ENCODE results near the gene TFAP2A.

TFAP2A gene

GRCh38 chr6:10425975-10426780, 11.3 kb upstream of the TFAP2A start:
- DNase-seq (ENCODE audit: low read depth) = no peak

- DNase-seq (ENCODE audit: low read depth) = no peak
These were observed 10.5 kb upstream of the TFAP2A start for GRCh38 chr6:10425176-10425974.

- no peak for DNase-seq (ENCODE audit: low read depth)
These were observed 9.2 kb upstream of the TFAP2A start for GRCh38 chr6:10424040-10424439.

- DNase-seq (ENCODE audit: low read depth) = no peak
These were observed 7.8 kb upstream of the TFAP2A start for GRCh38 chr6:10422737-10423034.

GRCh38 chr6:10421921-10422736, 7.3 kb upstream of the TFAP2A start:
- DNase-seq (ENCODE audit: low read depth) = no peak

- no peak for DNase-seq (ENCODE audit: low read depth)
These were observed 6.5 kb upstream of the TFAP2A start for GRCh38 chr6:10421158-10421920.

- no peak for DNase-seq (ENCODE audit: low read depth)
These were observed 5.8 kb upstream of the TFAP2A start for GRCh38 chr6:10420546-10421157.

GRCh38 chr6:10419749-10420545, 5.1 kb upstream of the TFAP2A start:
- DNase-seq (ENCODE audit: low read depth) = no peak

- no peak for DNase-seq (ENCODE audit: low read depth)
These were observed 4.2 kb upstream of the TFAP2A start for GRCh38 chr6:10418862-10419748.

- DNase-seq (ENCODE audit: low read depth) = no peak
These were observed 3.5 kb upstream of the TFAP2A start for GRCh38 chr6:10418361-10418861.

- DNase-seq (ENCODE audit: low read depth) = no peak
These were observed 2.8 kb upstream of the TFAP2A start for GRCh38 chr6:10417681-10418104.

- DNase-seq (ENCODE audit: low read depth) = no peak
These were observed 2.2 kb upstream of the TFAP2A start for GRCh38 chr6:10416863-10417641.

- DNase-seq (ENCODE audit: low read depth) = no peak
These were observed 1.6 kb upstream of the TFAP2A start for GRCh38 chr6:10416516-10416862.

GRCh38 chr6:10415617-10416480, 975 bp upstream of the TFAP2A start:
- no peak for DNase-seq (ENCODE audit: low read depth)

- no peak for DNase-seq (ENCODE audit: low read depth)
These were observed 780 bp downstream of the TFAP2A start for GRCh38 chr6:10413850-10414738.

GRCh38 chr6:10413262-10413849, 1.5 kb downstream of the TFAP2A start:
- no peak for DNase-seq (ENCODE audit: low read depth)

All from activated T-cell treated with anti-CD3 and anti-CD28 coated beads for 1 hour (primary cell).